H9 (cell line): ENCODE measurements around the gene TRPV5. TPM values are rescaled to one million over a fixed set of nuclear protein-coding genes. Genes with fewer than 3 reads are reported as not detected.

Source experiments
- DNase-seq: peaks from one replicate; pipeline ENCODE4 v3.0.0-alpha.2; 2017
- H2AFZ ChIP-seq: one replicate; pipeline ENCODE4 v1.6.1; 2013; ENCODE audit warnings: mild to moderate bottlenecking, low read length, control low read depth, moderate library complexity
- H2AK5ac ChIP-seq: 2 replicates; pipeline ENCODE4 v1.6.1; 2013; ENCODE audit warnings: low read length, control low read depth, mixed read lengths; ENCODE audit not compliant: insufficient read length
- H2BK120ac ChIP-seq: one replicate; pipeline ENCODE4 v1.6.1; 2013; ENCODE audit warnings: low read depth, mild to moderate bottlenecking, low read length, control low read depth, inconsistent platforms; ENCODE audit not compliant: poor library complexity, severe bottlenecking
- H2BK12ac ChIP-seq: 2 replicates; pipeline ENCODE4 v1.6.1; 2013; ENCODE audit warnings: low read length, control low read depth, mixed read lengths, low read depth; ENCODE audit not compliant: insufficient read length
- H2BK15ac ChIP-seq: 2 replicates; pipeline ENCODE4 v1.6.1; 2013; ENCODE audit warnings: low read depth, low read length, control low read depth
- H2BK20ac ChIP-seq: one replicate; pipeline ENCODE4 v1.6.1; 2013; ENCODE audit warnings: low read depth, mild to moderate bottlenecking, low read length, control low read depth, inconsistent platforms; ENCODE audit not compliant: poor library complexity, severe bottlenecking
- H2BK5ac ChIP-seq: 2 replicates; pipeline ENCODE4 v1.6.1; 2013; ENCODE audit warnings: low read length, control low read depth, mixed read lengths; ENCODE audit not compliant: insufficient read length
- H3K14ac ChIP-seq: 2 replicates; pipeline ENCODE4 v1.6.1; 2013; ENCODE audit warnings: low read length, control low read depth; ENCODE audit not compliant: insufficient read depth
- H3K18ac ChIP-seq: 2 replicates; pipeline ENCODE4 v1.6.1; 2013; ENCODE audit warnings: low read depth, mild to moderate bottlenecking, mixed read lengths, low read length, control low read depth; ENCODE audit not compliant: insufficient read length
- H3K23ac ChIP-seq: 2 replicates; pipeline ENCODE4 v1.6.1; 2013; ENCODE audit warnings: low read length, control low read depth, mixed read lengths, low read depth; ENCODE audit not compliant: insufficient read length
- H3K23me2 ChIP-seq: 2 replicates; pipeline ENCODE4 v1.6.1; 2013; ENCODE audit warnings: low read depth, mild to moderate bottlenecking, mixed read lengths, low read length, control low read depth; ENCODE audit not compliant: insufficient read length, poor library complexity, severe bottlenecking
- H3K27ac ChIP-seq: 2 replicates; pipeline ENCODE4 v1.5.1; 2013; ENCODE audit warnings: low read length, control low read depth, mixed read lengths, low read depth; ENCODE audit not compliant: insufficient read length
- H3K27me3 ChIP-seq: 2 replicates; pipeline ENCODE4 v1.6.1; 2013; ENCODE audit warnings: low read length, control low read depth, inconsistent platforms; ENCODE audit not compliant: insufficient read depth
- H3K4ac ChIP-seq: 2 replicates; pipeline ENCODE4 v1.6.1; 2013; ENCODE audit warnings: low read depth, mild to moderate bottlenecking, control low read depth, inconsistent platforms, low read length, moderate library complexity
- H3K4me1 ChIP-seq: 2 replicates; pipeline ENCODE4 v1.6.1; 2013; ENCODE audit warnings: low read length, control low read depth, inconsistent platforms; ENCODE audit not compliant: insufficient read depth
- H3K4me2 ChIP-seq: 2 replicates; pipeline ENCODE4 v1.6.1; 2013; ENCODE audit warnings: low read length, control low read depth, mixed read lengths; ENCODE audit not compliant: insufficient read length, insufficient read depth
- H3K56ac ChIP-seq: 2 replicates; pipeline ENCODE4 v1.6.1; 2013; ENCODE audit warnings: low read depth, mild to moderate bottlenecking, mixed read lengths, low read length, control low read depth; ENCODE audit not compliant: insufficient read length
- H3K79me1 ChIP-seq: 2 replicates; pipeline ENCODE4 v1.6.1; 2013; ENCODE audit warnings: low read depth, mild to moderate bottlenecking, moderate library complexity, low read length, control low read depth, inconsistent platforms; ENCODE audit not compliant: insufficient read depth, poor library complexity, severe bottlenecking
- H3K79me2 ChIP-seq: 2 replicates; pipeline ENCODE4 v1.6.1; 2013; ENCODE audit warnings: low read length, control low read depth, inconsistent platforms; ENCODE audit not compliant: insufficient read depth
- H3K9ac ChIP-seq: 2 replicates; pipeline ENCODE4 v1.6.1; 2013; ENCODE audit warnings: low read length, control low read depth, mixed read lengths; ENCODE audit not compliant: insufficient read length; ENCODE audit errors: extremely low read depth
- H3K9me3 ChIP-seq: one replicate; pipeline ENCODE4 v1.6.1; 2013; ENCODE audit warnings: low read depth, low read length, inconsistent platforms; ENCODE audit not compliant: control insufficient read depth
- H3T11ph ChIP-seq: one replicate; pipeline ENCODE4 v1.6.1; 2013; ENCODE audit warnings: mild to moderate bottlenecking, low read length, control low read depth, inconsistent platforms
- H4K20me1 ChIP-seq: one replicate; pipeline ENCODE4 v1.6.1; 2013; ENCODE audit not compliant: control insufficient read depth, insufficient read length, insufficient read depth
- H4K5ac ChIP-seq: 2 replicates; pipeline ENCODE4 v1.6.1; 2013; ENCODE audit warnings: low read depth, mild to moderate bottlenecking, mixed read lengths, low read length, control low read depth; ENCODE audit not compliant: insufficient read length
- H4K8ac ChIP-seq: replicated peaks from 2 replicates; pipeline ENCODE4 v1.6.1; 2013; ENCODE audit warnings: low read length, control low read depth, mixed read lengths, low read depth; ENCODE audit not compliant: insufficient read length
- H4K91ac ChIP-seq: 2 replicates; pipeline ENCODE4 v1.6.1; 2013; ENCODE audit warnings: low read depth, mild to moderate bottlenecking, moderate library complexity, mixed read lengths, low read length, control low read depth; ENCODE audit not compliant: insufficient read length
- H3K27ac Mint-ChIP-seq, 3 experiments: 2 replicates in 2 of 3; 3 replicates in 1 of 3; pipeline ENCODE4 v1.8.0; 2020 to 2021; ENCODE audit warnings: mixed read lengths in 3 of 3, mild to moderate bottlenecking in 1 of 3, moderate library complexity in 1 of 3
- H3K27me3 Mint-ChIP-seq: 2 replicates; pipeline ENCODE4 v1.8.0; 2021; ENCODE audit warnings: low read depth, mild to moderate bottlenecking, moderate library complexity, mixed read lengths
- H3K36me3 Mint-ChIP-seq, 3 experiments: 2 replicates in 2 of 3; 3 replicates in 1 of 3; pipeline ENCODE4 v1.8.0; 2020 to 2021; ENCODE audit warnings: low read depth in 3 of 3, mixed read lengths in 3 of 3; ENCODE audit not compliant: insufficient read depth in 1 of 3
- H3K4me1 Mint-ChIP-seq, 2 experiments: 2 replicates each; pipeline ENCODE4 v1.8.0; 2020; ENCODE audit warnings: mixed read lengths in 2 of 2
- H3K4me3 Mint-ChIP-seq, 2 experiments: 2 replicates in 1 of 2; 3 replicates in 1 of 2; pipeline ENCODE4 v1.8.0; 2020 to 2021; ENCODE audit warnings: mild to moderate bottlenecking in 2 of 2, mixed read lengths in 2 of 2, moderate library complexity in 1 of 2
- H3K9me3 Mint-ChIP-seq, 2 experiments: 2 replicates in 1 of 2; 3 replicates in 1 of 2; pipeline ENCODE4 v1.8.0; 2020; ENCODE audit warnings: mild to moderate bottlenecking in 2 of 2, mixed read lengths in 2 of 2, moderate library complexity in 1 of 2
- CTCF ChIP-seq: fragments of 200-600 bp; sonication (generic); conservative IDR thresholded peaks from 3 replicates; pipeline ENCODE4 v1.8.0; 2021; ENCODE audit warnings: antibody characterized with exemption, mild to moderate bottlenecking
- WGBS: extraction: QIAGEN DNeasy Blood & Tissue Kit; methylation state at CpG from one replicate; pipeline ENCODE4 v1.1.7; 2013; ENCODE audit warnings: missing lambda C conversion rate, low lambda C conversion rate, mixed read lengths; ENCODE audit not compliant: insufficient read length; ENCODE audit errors: extremely low coverage; 5-methylcytosine and 5-hydroxymethylcytosine counted together
- total RNA-seq: library from RNA; stranded (reverse); gene quantifications from 2 replicates; pipeline ENCODE4 v1.2.1, GENCODE V29; 2021

TRPV5 gene
- total RNA-seq, 1 experiment from 2014 or later, result not detected

GRCh38 chr7:142941541-142941940 is 8.0 kb upstream of the TRPV5 start:
- Histone ChIP-seq H3K9me3 (no peaks in the 10 kb centered on the region), H2BK12ac (no peak overlapping the region)

More at GRCh38 chr7:142941541-142941940, 8.0 kb upstream of the TRPV5 start:
- Histone ChIP-seq H2BK15ac (no peak overlapping the region), H3K23me2 (no peaks in the 10 kb centered on the region), H2BK120ac (no peak overlapping the region), H2AFZ (no peak overlapping the region), H2AK5ac (no peak overlapping the region), H3T11ph (no peak overlapping the region), H2BK20ac (no peak overlapping the region), H3K27ac (no peak overlapping the region), H4K91ac (no peak overlapping the region), H3K14ac (no peak overlapping the region), H3K4me2 (no peak overlapping the region), H4K8ac (no peak overlapping the region), H4K5ac (no peak overlapping the region), H3K9ac (no peak overlapping the region), H3K79me2 (no peaks in the 10 kb centered on the region), H3K79me1 (no peaks in the 10 kb centered on the region), H2BK5ac (no peak overlapping the region), H3K27me3 (no peaks in the 10 kb centered on the region), H3K56ac (no peak overlapping the region), H3K4me1 (no peaks in the 10 kb centered on the region), H4K20me1 (no peaks in the 10 kb centered on the region), H3K4ac (no peak overlapping the region), H3K18ac (no peak overlapping the region), H3K23ac (no peak overlapping the region)
- no CpG with 5 or more reads among the region's 7 CpGs for WGBS
- Mint-ChIP-seq H3K9me3 (no peaks in the 10 kb centered on the region), H3K4me1 (peaks cover 0 to 6% of the 10 kb centered on the region in 2 experiments; a peak in 2 of 4 replicates), H3K27me3 (peaks cover 6% of the 10 kb centered on the region; the same call in 1 of the 2 replicates), H3K36me3 (peaks cover 0 to 3% (median 0%) of the 10 kb centered on the region in 3 experiments; a peak in 2 of 7 replicates), H3K4me3 (no peak overlapping the region), H3K27ac (no peak overlapping the region; a peak in 1 of 7 replicates)
- TF ChIP-seq CTCF, result no peak
- no peak for DNase-seq
